HG02588 (cell line): ENCODE measurements around the gene RPP40.
"Not testable (repeated sequence)": the region's sequence is repeated elsewhere in the genome, so short reads cannot be mapped to it uniquely, and the experiment has no call there.

Experiments
- ATAC-seq: cut with Tn5 transposase; IDR thresholded peaks from one replicate; pipeline ENCODE4 v1.9.1; 2021; ENCODE audit warnings: mild to moderate bottlenecking, moderate library complexity; ENCODE audit not compliant: unreplicated experiment

Gene RPP40

DNA sequence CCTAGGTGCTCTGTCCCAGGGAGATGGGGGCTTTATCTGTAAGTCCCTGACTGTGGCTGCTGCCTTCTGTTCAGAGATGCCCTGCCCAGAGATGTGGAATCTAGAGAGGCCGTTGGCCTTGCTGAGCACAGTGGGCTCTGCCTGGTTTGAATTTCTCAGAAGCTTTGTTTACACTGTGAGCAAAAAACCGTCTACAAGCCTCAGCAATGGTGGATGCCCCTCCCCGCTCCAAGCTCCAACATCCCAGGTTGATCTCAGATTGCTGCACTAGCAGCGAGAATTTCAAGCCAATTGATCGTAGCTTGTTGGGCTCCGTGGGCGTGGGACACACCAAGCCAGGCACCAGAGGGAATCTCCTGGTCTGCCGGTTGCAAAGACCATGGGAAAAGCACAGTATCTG, 16.3 kb upstream of the RPP40 start:
- no peak for ATAC-seq

DNA sequence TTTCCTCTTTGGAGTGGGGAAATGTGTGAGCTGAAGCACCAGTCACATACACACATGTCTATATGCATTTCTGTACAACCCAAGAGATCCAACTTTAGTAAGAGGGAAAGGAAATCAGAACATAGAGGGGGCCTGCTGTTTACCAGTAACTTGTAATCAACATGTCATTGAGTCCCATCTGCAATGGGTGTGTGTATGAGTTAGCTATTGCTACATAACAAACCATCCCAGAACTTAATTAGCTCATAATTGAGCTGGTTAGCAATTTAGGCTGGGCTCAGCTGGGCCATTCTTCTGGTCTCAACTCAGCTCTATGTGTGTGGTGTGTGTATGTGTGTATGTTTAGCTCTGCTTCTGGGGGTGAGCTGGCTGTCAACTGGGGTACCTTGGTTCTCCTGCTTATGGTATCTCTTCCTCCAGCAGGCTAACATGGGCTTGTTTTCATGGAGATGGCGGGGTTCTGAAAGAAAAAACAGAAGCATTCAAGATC, 10.3 kb upstream of the RPP40 start:
- ATAC-seq = no peak

DNA sequence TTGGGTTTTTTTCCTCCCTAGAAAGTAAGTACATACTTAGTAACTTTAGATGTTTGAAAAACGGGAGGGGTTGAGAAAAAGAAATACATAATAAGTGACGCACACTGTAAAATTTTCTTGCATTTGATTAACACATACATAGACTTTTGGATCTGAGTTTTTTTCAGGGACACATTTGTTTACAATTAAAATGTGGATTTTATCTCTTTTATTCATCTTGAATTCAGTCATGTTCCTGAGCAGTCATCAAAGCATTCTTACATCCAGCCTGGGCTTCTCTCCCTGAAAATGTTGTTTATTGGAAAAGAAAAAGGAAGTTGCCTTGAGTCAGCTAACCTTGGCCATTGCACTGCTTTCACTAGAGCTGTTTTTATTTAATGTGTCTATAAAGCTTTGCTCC, 8.7 kb upstream of the RPP40 start:
- no peak for ATAC-seq

DNA sequence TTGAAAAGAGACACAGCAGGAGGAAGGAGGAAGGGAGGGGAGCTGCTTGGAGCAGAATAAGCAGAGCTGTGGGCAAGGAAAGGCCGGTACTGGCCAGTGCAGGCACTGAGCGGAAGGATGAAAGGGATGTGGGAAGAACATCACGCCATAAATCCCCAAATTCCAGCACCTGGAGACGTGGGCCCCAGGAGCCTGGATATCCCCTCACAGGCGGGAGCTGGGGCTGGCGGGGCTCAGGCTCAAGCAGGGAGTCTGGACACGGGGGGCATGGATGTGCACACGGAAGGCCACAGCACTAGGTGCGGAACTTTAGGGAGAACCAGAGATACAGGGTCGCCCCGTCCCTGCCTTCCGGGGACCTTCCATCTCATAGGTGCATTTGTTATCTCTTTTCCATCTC, 7.5 kb upstream of the RPP40 start:
- no peak for ATAC-seq

DNA sequence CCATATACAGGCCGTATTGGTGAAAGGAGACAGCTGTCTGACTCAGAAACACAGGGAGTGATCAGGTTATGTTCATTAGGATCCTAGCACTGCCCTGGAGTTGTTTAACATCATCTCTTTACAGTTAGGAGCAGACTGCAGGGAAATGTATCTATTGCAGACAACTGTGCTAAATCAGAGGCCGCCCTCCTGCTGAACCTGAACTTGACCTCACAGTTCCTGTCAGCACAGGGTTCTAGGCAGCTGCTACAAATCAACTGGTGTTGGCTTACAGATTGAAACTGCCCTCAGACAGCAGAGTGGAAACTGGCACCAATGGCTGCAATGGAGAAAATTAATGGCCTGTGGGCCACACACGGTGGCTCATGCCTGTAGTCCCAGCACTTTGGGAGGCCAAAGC, 3.7 kb upstream of the RPP40 start:
- ATAC-seq = no peak

DNA sequence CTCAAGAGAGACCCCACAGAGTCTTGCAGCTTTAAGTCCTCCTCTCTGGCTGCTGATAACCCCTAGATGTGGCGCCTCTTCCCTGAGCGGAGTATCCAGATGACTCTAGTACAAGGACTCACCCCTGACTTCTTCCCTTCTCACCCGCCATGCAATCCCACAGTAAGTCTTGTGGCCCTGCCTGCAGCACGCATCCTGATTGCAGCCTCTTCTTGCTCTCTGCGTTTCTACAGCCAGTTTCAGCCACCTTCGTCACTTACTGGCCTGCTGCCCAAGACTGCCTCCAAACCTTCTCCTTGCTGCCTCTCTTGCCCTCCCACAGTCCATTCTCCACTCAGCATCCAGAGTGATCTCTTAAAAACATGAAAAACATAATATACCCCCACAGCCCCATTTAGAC, 2.4 kb upstream of the RPP40 start:
- ATAC-seq = no peak

DNA sequence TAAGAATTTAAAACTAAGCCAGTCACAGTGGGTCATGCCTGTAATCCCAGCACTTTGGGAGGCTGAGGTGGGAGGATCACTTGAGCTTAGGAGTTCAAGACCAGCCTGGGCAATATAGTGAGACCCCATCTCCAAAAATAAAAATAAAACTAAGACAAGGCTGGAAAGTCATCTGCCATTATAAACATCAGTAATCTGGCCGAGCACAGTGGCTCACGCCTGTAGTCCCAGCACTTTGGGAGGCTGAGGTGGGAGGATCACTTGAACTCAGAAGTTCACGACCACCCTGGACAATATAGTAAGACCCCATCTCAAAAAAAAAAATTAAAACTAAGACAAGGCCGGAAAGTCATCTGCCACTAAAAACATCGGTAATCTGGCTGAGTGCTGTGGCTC, 1.2 kb upstream of the RPP40 start:
- ATAC-seq = not testable (repeated sequence)

DNA sequence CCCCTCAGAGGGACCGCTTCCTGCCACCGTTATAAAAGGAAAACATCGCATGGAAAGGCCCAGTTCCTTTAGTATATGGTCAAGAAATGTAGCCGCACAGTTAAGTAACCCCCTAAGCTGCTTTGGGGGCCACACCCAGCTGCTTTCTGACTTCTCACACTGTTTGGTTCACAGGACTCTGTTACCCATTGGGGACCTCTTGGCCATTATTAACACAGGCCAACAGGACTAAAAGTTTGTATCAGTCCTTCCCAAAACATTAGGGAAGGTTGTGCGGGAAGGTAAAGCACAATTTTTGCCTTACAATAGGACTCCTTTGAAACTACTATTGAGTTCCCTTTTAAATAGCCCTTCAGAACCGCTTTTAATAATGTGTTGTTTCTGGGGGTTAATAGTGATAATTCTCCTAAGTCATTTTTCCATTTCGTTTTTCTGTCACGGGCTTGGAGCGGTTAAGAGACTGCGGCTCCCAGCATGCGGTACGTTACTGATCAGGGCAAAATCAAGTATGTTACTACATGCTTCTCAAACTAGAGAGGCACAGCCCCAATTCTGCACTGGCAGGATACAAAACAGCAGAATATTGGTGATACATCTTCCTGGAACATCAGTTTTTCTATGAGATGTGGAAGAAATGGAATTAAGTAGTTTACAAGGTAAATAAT, 668 bp upstream of the RPP40 start:
- ATAC-seq = no peak

DNA sequence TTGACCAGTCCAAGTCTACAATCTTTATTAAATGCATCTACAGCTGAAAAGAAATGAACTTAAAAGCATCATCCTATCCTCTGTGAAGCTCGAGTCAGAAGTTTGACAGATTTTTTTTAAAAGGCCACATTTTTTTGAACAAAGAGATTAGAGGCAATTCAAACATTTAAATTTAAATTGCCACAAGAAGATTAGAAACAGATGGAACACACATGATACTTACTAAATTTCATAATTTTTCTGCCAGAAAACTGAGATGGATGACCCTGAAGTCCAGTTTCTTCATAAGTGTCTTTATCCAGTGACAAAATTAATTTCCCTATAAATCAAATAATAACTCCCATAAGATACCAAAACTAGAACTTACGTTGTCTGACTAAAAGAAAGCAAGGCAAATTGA, 4.3 kb downstream of the RPP40 start:
- ATAC-seq = no peak

DNA sequence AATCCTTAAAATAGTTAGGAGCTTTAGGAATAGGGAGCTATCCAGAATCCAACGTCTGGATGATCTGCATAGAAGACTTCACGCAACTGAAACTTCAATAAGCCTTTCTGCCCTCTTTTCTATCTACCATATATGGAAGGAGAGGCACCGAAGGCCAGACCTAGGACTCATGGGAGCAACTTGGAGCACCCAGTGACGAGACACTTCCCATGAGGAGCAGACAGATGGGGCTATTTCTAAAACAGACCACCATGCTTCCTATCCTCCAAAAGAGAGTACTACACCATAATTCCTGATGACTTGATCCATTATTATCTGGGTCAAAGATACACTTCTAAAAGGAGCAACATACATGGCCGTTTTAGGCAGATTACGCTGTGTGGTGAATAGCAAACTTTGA, 6.0 kb downstream of the RPP40 start:
- ATAC-seq = no peak

DNA sequence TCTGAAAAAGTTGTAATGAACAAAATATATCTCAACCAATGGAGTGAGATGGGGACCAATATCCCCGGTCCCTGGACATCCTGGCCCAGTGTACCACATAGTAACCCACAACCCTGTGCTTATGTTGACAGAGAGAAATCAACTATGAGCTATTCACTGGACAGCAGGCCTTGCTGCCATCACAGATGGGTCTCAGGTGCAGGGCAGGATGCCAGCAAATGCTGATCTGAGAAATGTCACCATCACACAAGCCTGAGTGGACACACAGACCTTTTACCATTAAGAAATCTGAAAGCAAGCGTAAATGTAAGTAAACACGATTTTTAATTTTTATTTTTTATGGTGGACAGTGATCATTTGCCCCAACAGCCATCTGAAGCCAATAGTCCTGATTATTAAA, 9.1 kb downstream of the RPP40 start:
- ATAC-seq = no peak

DNA sequence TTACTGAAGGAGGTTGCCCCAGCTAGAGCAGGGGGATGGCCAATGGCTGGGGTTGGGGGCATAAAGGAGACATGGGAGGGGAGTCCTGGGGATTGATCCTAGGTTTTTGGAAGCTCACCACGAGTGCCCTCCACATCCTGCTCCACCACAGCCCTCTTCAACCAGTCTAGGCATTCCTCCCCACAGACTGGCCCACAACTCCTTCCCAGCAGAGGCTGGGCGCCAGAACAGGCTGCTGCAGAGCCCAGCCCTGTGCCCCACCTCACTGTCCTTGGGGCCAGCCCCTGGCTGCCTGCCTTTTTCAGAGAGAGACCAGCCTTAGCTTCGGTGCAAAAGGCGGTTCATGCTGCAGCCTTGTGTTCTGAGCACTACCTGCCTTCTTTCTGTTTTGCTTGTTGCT, 16.4 kb downstream of the RPP40 start:
- ATAC-seq = no peak

DNA sequence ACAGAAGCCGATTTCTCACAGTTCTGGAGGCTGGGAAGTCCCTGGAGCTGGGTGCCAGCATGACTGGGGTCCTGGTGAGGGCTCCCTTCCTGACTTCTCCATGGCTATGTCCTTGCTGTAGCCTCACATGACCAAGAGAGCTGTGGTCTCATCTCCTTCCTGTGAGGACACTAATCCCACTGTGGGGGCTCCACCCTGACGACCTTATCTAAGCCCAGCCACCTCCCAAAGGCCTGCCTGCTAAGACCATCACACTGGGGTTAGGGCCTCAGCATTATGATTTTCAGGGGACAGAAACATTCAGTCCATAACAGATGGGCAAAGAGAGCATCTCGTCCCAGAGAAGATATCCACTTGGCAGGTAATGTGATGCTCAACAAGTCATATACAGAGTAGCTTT, 16.8 kb downstream of the RPP40 start:
- no peak for ATAC-seq

DNA sequence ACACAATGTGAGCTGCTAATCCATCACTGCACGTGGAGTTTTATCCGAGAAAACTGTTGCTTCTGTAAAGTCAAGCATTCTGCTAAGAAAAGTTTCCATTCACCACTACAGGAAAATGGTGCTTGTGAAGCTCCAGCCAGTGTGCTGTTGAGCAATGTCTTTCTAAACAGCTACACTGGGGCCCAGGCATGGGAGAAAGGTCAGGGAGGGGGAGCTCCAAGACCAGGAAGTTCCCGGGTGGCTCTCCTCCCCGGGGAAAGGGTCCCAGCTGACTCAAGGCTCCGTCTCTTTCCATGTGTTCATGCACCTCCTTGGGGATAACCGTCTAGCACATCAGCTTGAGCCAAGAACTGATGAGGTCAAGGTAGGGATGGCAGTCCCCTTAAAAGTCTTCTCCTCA, 20.5 kb downstream of the RPP40 start:
- no peak for ATAC-seq

DNA sequence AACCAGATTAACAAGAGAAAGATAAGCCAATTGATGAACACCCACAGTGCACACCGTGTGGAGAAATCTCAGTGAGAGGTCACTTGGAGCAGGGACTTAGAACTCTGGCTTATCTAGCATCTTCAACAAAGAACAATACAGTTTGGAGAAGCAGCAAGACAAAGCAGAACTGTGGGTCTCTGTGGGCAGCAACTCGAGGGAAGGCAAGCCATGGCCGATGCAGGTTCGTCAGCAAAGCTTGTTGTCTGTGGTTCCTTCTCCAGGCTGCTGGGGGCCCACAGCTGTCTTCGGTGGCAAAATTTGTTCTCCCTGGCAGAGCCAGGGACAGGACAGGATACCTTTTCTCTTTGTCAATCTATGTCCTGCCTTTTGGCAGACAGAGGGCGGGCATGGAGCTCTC, 22.1 kb downstream of the RPP40 start:
- ATAC-seq = no peak

DNA sequence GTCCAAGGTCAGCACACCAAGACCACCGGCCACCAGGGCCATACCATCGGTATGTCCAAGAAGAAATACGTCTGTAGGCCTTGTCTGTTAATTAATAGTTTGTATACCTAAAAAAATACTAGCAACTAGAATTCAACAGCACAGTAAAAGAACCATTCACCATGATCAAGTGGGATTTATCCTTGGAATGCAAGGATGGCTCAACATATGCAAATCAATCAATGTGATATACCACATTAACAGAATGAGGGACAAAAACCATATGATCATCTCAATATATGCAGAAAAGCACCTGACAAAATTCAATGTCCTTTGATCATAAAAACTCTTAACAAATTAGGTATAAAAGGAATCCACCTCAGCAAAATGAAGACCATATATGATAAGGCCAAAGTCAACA, 24.4 kb downstream of the RPP40 start:
- no peak for ATAC-seq

DNA sequence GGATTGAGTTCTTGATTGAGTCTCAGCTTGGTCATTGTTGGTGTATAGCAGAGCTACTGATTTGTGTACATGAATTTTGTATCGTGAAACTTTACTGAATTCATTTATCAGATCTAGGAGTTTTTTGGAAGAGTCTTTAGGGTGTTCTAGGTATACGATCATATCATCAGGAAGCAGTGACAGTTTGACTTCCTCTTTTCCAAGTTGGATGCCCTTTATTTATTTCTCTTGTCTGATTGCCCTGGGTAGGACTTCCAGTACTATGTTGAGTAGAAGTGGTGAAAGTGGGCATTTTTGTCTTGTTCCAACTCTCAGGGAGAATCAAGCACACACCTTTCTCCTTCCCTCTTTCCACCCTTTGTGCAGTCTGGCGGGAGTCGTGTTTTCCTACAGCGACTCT, 26.4 kb downstream of the RPP40 start:
- no peak for ATAC-seq

DNA sequence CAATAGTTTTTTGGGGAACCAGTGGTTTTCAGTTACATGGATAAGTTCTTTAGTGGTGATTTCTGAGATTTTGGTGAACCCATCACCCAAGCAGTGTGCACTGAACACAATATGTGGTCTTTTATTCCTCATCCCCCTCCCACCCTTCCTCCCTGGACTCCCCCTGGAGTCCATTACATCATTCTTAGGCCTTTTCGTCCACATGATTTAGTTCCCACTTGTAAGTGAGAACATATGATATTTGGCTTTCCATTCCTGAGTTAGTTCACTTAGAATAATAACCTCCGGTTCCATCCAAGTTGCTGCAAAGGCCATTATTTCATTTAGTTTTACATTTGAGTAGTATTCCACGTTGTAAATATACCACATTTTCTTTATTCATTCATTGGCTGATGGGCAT, 28.3 kb downstream of the RPP40 start:
- ATAC-seq = no peak

DNA sequence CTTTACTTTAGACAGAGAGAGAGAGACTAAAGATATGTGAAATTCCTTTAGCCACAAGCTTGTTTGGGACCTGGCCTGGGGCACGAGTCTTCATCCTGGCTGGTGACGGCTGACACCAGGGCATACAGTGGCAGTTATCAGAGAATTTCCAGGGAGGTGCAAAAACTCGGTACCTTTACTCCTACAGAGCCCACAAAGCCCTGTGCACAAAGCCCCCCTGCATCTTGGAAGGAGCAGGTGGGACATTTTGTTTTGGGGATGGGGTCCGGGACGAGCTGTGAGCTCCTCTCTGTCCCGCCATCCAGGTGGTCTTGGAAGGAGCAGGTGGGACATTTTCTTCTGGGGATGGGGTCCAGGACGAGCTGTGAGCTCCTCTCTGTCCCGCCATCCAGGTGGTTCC, 28.9 kb downstream of the RPP40 start:
- no peak for ATAC-seq

DNA sequence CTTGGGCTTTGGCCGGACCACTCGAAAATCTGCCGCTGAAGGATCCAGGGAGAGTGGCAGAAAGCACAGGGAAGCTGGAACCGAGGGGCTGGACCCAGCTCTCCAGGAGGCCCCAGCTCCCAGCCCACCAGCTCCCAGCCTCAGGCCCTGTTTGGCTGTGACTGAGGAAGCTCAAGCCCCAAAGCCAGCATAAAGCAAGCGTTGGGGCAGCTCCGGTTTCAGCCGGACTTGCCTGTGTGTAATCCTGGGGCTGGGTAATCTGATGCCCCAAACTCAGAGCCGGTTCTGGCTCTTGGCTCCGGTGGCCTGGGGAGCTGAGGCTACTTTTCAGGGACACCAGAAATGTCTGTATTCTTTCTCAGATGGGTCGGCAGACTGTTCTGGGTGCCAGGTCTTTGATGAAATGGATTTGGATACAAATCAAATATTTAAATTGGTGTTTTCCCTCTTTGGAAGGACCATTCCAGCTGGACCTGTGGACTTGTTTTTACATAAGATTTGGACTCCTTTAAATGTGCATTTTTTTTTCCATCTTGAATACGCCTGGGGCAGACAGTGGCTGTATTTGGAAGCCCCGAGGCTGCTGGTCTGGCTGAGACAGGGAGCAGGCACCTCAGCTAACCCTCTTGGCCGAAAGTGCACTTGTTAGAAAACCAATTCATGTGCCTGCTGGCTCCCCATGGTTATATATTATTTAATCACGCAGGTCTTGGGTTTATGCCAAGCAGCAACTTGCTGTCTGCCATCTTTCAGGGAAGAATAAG, 29.7 kb downstream of the RPP40 start:
- ATAC-seq = no peak

DNA sequence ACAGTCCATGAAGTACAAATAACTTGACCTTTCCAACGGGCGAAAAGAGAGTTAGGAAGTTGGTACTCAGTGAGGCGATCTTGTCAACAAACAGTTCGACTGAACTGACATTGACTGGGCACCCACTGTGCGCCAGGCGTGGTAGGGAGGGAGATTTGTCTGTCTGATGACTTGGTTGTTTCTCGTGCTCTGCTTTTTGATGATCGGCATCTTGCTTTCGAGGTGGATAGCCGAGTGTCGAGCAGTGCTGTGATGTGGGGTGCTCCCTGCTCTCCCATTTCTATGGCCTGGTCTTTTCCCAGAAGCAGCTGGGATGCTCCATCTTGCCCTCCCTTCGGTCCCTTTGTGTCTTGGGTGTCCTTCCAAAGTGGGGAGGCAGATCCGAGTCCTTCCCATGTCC, 30.4 kb downstream of the RPP40 start:
- no peak for ATAC-seq

DNA sequence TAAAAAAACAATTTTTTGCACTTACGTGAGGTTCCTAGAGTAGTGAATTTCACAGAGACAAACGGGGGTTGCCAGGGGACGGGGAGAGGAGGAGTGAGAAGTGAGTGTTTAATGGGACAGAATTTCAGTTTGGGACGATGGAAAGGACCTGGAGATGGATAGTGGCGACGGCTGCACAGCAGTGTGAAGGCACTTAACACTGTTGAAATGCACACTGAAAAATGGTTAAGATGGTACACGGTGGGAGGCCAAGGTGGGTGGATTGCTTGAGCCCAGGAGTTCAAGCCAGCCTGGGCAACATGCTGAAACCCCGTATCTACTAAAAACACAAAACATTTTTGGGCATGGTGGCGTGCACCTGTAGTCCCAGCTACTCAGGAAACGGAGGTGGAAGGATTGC, 31.4 kb downstream of the RPP40 start:
- no peak for ATAC-seq

DNA sequence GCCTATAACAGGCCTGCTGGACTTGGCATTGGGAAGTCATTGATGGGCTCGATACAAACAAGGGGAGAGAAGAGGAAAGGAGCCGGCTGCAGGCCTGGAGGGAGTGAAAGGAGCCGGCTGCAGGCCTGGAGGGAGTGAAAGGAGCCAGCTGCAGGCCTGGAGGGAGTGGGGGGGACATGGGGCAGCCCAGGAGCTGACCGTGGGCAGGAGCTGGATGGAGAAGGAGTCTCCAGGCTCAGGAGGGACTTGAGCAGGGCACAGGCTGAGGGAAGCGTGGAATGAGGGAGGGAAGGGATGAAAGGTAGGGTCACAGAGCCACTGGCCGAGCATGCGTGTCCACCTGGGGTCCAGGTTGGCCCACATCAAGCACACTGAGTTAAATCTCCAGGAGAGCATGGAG, 32.0 kb downstream of the RPP40 start:
- ATAC-seq = no peak
